Panc1 (cell line): ENCODE results near the gene PADI3. TPM values are rescaled to one million over a fixed set of nuclear protein-coding genes. Genes with fewer than 3 reads are reported as not detected.

ENCODE experiments used
- ATAC-seq: fragments of 200-7000 bp; cut with Tn5 transposase; 2 replicates; pipeline ENCODE4 v1.9.1; 2020; ENCODE audit warnings: mild to moderate bottlenecking, moderate library complexity
- BruUV-seq: library from RNA; stranded (reverse); fragments of 400-500 nt; replicated peaks from 2 replicates; lab custom pipeline; 2021; lab: Mats Ljungman, UMichigan
- CTCF ChIA-PET: fragments of 300-600 bp; sonication (Branson Sonifier 250); formaldehyde crosslinking; loops from one replicate; lab custom pipeline; 2022; ENCODE audit warnings: antibody characterized with exemption; lab: Charles Lee
- POLR2A ChIA-PET: fragments of 300-600 bp; sonication (Branson Sonifier 250); formaldehyde crosslinking; loops from one replicate; lab custom pipeline; 2022; ENCODE audit warnings: antibody characterized with exemption; lab: Charles Lee
- DNase-seq: peaks from one replicate; pipeline ENCODE4 v3.0.0-alpha.2; 2010; ENCODE audit warnings: low read depth, low spot score
- H3K27ac ChIP-seq: 2 replicates; pipeline ENCODE4 v1.5.1; 2011; ENCODE audit warnings: mild to moderate bottlenecking, low read length, inconsistent platforms
- H3K27me3 ChIP-seq: fragments of 200-500 bp; sonication (Bioruptor generic); 2 replicates; pipeline ENCODE4 v1.6.0; 2014; ENCODE audit warnings: low read length, inconsistent platforms; ENCODE audit not compliant: control insufficient read depth, insufficient read depth
- H3K36me3 ChIP-seq: fragments of 200-500 bp; sonication (Bioruptor generic); 2 replicates; pipeline ENCODE4 v1.5.1; 2014; ENCODE audit warnings: inconsistent platforms, mild to moderate bottlenecking, low read length, moderate library complexity; ENCODE audit not compliant: control insufficient read depth, insufficient read depth
- H3K4me1 ChIP-seq: 2 replicates; pipeline ENCODE4 v1.5.1; 2011; ENCODE audit warnings: inconsistent platforms, mild to moderate bottlenecking, low read length, moderate library complexity; ENCODE audit not compliant: control insufficient read depth, insufficient read depth
- H3K4me3 ChIP-seq, 2 experiments: 2 replicates each; pipeline ENCODE4 v1.5.1; 2011 to 2012; ENCODE audit warnings: low read depth in 2 of 2, low read length in 2 of 2, mild to moderate bottlenecking in 2 of 2, inconsistent platforms in 1 of 2, moderate library complexity in 1 of 2
- H3K9me3 ChIP-seq: fragments of 200-500 bp; sonication (Bioruptor generic); 2 replicates; pipeline ENCODE4 v1.5.1; 2014; ENCODE audit warnings: low read depth, mild to moderate bottlenecking, inconsistent platforms, low read length, moderate library complexity; ENCODE audit not compliant: control insufficient read depth, insufficient read depth
- POLR2AphosphoS5 ChIP-seq: IDR thresholded peaks from 2 replicates; pipeline ENCODE4 v1.6.1; 2012; ENCODE audit warnings: mild to moderate bottlenecking, low read depth, low read length, moderate library complexity
- SIN3A ChIP-seq: IDR thresholded peaks from 2 replicates; pipeline ENCODE4 v1.6.1; 2012; ENCODE audit warnings: low read depth, mild to moderate bottlenecking, low read length, moderate library complexity, borderline replicate concordance; ENCODE audit not compliant: insufficient read depth
- TCF7L2 ChIP-seq: IDR thresholded peaks from 2 replicates; pipeline ENCODE4 v1.6.1; 2011; ENCODE audit warnings: mild to moderate bottlenecking, low read depth, low read length, inconsistent platforms
- in situ Hi-C: cut with HindIII; loops from 2 replicates; pipeline ENCODE4 v1.10.0; 2016; ENCODE audit warnings: low sequenced_read_pairs, low pct_unique_long_range_greater_than_20kb
- intact Hi-C: fragments of 100-400 bp; cut with micrococcal nuclease; formaldehyde crosslinking; loops from one replicate; pipeline ENCODE4 v1.10.0; 2022; ENCODE audit not compliant: unreplicated experiment
- total RNA-seq: library from RNA; stranded (reverse); gene quantifications from one replicate; pipeline ENCODE4 v1.2.1, GENCODE V29; 2021; ENCODE audit not compliant: unreplicated experiment
- TF ChIP-seq, protein P1 (sequence below): fragments of 450-650 bp; IDR thresholded peaks from 2 replicates; pipeline ENCODE4 v1.5.1; 2017; ENCODE audit warnings: mild to moderate bottlenecking
- TF ChIP-seq, protein P2 (sequence below), 2 experiments: IDR thresholded peaks; 2 replicates each; pipeline ENCODE4 v1.6.1; 2011 to 2012; ENCODE audit warnings: low read depth in 2 of 2, control low read depth in 1 of 2, low read length in 1 of 2, mild to moderate bottlenecking in 1 of 2, moderate library complexity in 1 of 2; ENCODE audit not compliant: insufficient read depth in 1 of 2

Gene PADI3
- total RNA-seq, 1 experiment from 2014 or later, result 3.4 TPM

DNA sequence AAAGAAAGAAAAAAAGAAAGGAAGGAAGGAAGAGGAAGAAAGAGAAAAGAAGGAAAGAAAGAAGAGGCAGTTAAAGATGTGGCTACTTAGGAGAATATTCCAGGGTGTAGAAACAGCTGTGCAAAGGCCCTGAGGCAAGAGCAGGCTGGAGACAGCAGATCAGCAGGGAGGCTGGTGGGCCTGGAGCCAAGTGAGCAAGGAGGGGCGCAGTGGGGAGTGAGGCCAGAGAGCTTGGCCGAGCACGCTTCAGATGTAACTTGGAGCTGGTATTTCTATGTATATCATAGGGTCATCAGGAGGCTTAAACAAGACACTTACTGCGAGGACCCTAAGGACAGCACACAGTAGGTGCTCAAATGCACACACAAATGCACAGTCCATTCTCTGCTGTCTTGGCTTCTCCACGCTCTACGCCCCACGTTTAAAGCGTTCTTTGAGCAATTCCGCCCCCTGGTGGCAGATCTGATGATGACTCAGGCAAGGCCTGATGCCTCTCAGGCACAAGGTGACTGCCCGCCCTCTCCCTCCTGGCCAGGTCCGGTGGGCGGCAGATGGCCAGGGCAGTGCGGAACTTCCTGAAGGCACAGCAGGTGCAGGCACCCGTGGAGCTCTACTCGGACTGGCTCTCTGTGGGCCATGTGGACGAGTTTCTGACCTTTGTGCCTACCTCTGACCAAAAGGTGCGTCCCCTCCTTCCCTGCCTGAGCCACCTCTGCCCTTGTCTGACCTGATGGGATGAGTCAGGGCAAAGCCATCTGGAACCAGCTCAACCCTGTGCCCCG lies 11.9 kb upstream of the PADI3 start:
- Histone ChIP-seq H3K4me1 (peaks cover 64% of the 10 kb centered on the region), H3K9me3 (no peaks in the 10 kb centered on the region), H3K27ac (peak overlapping the region; percentile 96), H3K4me3 (no peak overlapping the region), H3K36me3 (no peaks in the 10 kb centered on the region), H3K27me3 (no peaks in the 10 kb centered on the region)
- intact Hi-C loops (loop anchor here (1.0 to 10.0 kb wide), 3 partner anchors 112 to 178 kb away; no protein-coding TSS in a partner anchor), in situ Hi-C loops (no loop called here)
- ChIA-PET CTCF (interaction anchor here (0.6 to 1.9 kb wide), 6 partner anchors 11 to 115 kb away, joined by 3 to 22 read pairs (median 5); no protein-coding TSS in a partner anchor), POLR2A (interaction anchor here (0.7 to 0.8 kb wide), 2 partner anchors 13 to 1142 kb away, joined by 4 read pairs; no protein-coding TSS in a partner anchor)
- TF ChIP-seq, protein P1, sequence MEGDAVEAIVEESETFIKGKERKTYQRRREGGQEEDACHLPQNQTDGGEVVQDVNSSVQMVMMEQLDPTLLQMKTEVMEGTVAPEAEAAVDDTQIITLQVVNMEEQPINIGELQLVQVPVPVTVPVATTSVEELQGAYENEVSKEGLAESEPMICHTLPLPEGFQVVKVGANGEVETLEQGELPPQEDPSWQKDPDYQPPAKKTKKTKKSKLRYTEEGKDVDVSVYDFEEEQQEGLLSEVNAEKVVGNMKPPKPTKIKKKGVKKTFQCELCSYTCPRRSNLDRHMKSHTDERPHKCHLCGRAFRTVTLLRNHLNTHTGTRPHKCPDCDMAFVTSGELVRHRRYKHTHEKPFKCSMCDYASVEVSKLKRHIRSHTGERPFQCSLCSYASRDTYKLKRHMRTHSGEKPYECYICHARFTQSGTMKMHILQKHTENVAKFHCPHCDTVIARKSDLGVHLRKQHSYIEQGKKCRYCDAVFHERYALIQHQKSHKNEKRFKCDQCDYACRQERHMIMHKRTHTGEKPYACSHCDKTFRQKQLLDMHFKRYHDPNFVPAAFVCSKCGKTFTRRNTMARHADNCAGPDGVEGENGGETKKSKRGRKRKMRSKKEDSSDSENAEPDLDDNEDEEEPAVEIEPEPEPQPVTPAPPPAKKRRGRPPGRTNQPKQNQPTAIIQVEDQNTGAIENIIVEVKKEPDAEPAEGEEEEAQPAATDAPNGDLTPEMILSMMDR, result peak; percentile 85
- no peak for TF ChIP-seq TCF7L2
- TF ChIP-seq, protein P2, sequence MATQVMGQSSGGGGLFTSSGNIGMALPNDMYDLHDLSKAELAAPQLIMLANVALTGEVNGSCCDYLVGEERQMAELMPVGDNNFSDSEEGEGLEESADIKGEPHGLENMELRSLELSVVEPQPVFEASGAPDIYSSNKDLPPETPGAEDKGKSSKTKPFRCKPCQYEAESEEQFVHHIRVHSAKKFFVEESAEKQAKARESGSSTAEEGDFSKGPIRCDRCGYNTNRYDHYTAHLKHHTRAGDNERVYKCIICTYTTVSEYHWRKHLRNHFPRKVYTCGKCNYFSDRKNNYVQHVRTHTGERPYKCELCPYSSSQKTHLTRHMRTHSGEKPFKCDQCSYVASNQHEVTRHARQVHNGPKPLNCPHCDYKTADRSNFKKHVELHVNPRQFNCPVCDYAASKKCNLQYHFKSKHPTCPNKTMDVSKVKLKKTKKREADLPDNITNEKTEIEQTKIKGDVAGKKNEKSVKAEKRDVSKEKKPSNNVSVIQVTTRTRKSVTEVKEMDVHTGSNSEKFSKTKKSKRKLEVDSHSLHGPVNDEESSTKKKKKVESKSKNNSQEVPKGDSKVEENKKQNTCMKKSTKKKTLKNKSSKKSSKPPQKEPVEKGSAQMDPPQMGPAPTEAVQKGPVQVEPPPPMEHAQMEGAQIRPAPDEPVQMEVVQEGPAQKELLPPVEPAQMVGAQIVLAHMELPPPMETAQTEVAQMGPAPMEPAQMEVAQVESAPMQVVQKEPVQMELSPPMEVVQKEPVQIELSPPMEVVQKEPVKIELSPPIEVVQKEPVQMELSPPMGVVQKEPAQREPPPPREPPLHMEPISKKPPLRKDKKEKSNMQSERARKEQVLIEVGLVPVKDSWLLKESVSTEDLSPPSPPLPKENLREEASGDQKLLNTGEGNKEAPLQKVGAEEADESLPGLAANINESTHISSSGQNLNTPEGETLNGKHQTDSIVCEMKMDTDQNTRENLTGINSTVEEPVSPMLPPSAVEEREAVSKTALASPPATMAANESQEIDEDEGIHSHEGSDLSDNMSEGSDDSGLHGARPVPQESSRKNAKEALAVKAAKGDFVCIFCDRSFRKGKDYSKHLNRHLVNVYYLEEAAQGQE (IDR thresholded peaks at IDR 0.05; ENCODE audit: insufficient read depth in 1 of 2, low read depth in 2 of 2, low read length in 1 of 2), result no peak
- no peak; the same call in 1 of the 2 replicates for TF ChIP-seq POLR2AphosphoS5
- no peak for TF ChIP-seq SIN3A
- DNase-seq, result peak; percentile 87
- BruUV-seq, result no TSS peak
- peak; percentile 77 for ATAC-seq

DNA sequence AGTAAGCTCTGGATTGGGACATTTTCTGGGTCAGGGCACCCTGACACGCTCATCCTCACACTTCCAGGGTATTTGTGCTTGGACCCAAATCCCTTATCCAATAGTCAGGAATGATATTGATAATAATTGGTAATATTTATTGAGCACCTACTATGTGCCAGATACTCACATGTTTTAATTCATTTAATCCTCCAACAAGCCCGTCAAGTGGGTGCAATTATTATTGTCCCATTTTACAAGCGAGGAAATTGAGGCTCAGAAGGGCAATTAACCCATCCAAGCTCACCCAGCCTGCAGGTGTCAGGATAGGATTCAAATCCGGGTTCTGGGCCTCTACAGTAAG lies 11.4 kb upstream of the PADI3 start:
- Histone ChIP-seq H3K27ac (peak overlapping the region; percentile 96), H3K9me3 (no peaks in the 10 kb centered on the region), H3K4me1 (peaks cover 59% of the 10 kb centered on the region), H3K4me3 (no peak overlapping the region), H3K36me3 (no peaks in the 10 kb centered on the region), H3K27me3 (no peaks in the 10 kb centered on the region)
- ATAC-seq, result no peak
- no TSS peak for BruUV-seq
- ChIA-PET CTCF (interaction anchor here (0.6 to 1.9 kb wide), 6 partner anchors 10 to 116 kb away, joined by 3 to 22 read pairs (median 4); no protein-coding TSS in a partner anchor), POLR2A (no interaction called here)
- intact Hi-C loops (loop anchor here (1.0 to 10.0 kb wide), 3 partner anchors 112 to 179 kb away; no protein-coding TSS in a partner anchor), in situ Hi-C loops (no loop called here)
- DNase-seq, result no peak
- TF ChIP-seq POLR2AphosphoS5 (no peak), SIN3A (no peak), TCF7L2 (no peak)
- TF ChIP-seq, protein P1, result no peak
- TF ChIP-seq, protein P2 (IDR thresholded peaks at IDR 0.05; ENCODE audit: insufficient read depth in 1 of 2, low read depth in 2 of 2, low read length in 1 of 2), result no peak
